ENCODE results near the gene EIF1AD.
"Not testable (repeated sequence)": the region's sequence is repeated elsewhere in the genome, so short reads cannot be mapped to it uniquely, and the experiment has no call there.

Gene EIF1AD

DNA sequence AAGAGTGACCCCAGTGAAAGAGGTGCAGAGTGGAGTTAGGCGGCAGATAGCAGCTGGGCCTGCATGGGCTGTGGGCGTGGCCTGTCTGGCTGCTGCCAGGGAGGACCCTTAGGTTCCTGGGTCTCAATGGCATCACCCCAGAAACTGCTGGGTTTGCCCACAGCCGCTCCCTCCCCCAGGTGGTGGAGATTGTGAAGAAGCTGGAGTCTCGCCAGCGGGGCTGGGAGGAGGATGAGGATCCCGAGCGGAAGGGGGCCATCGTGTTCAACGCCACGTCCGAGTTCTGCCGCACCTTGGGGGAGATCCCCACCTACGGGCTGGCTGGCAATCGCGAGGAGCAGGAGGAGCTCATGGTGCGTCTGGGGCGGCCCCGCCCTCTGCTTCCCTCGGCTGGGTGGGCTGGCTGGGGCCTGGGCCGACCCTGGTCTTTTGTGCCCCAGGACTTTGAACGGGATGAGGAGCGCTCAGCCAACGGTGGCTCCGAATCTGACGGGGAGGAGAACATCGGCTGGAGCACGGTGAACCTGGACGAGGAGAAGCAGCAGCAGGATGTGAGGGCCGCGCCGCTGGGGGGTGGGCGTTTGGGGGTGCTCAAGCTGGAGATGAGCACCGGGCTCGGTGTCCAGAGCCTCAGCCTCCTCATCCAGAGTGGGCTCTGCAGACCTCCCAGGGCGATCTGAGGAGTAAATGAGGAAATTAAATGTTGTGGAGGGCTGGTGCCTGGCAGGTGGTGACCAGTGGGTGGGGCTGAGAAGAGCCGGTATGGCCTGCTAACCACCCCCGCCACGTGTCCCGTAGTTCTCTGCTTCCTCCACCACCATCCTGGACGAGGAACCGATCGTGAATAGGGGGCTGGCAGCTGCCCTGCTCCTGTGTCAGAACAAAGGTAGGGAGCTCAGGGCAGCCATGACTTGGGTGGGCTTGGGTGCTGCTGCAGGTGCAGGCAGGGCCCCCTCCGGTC is 25.5 kb downstream of the EIF1AD start:
- in situ Hi-C loops (cut with MboI; ENCODE audit: low sequenced_read_pairs), result loop anchor here (25.0 kb wide), 2 partner anchors 89 to 264 kb away; partner anchors contain the start of genes CCDC85B, CTSW, FIBP and KAT5

DNA sequence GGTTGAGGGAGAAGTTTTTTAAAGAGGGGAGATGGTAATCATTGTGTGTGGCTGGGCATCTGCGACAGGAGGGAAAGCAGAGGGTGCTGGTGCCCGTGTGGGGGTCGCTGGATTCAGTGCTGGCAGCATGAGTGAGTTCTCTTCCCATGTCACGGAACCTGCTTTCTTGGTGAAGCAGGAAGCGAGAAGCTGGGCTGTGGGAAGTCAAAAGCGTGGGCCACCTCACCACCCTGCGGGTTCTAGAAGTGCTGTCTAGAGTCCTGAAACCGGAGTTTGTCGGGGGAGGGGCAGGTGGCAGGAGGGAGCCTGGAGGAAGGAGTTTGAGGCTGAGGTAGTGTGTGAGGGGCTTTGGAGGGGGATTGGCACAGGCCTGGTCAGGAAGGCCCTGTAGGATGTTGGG is 26.2 kb downstream of the EIF1AD start:
- in situ Hi-C loops (cut with MboI; ENCODE audit: low sequenced_read_pairs), result loop anchor here (25.0 kb wide), 2 partner anchors 88 to 263 kb away; partner anchors contain the start of genes CCDC85B, CTSW, FIBP and KAT5

DNA sequence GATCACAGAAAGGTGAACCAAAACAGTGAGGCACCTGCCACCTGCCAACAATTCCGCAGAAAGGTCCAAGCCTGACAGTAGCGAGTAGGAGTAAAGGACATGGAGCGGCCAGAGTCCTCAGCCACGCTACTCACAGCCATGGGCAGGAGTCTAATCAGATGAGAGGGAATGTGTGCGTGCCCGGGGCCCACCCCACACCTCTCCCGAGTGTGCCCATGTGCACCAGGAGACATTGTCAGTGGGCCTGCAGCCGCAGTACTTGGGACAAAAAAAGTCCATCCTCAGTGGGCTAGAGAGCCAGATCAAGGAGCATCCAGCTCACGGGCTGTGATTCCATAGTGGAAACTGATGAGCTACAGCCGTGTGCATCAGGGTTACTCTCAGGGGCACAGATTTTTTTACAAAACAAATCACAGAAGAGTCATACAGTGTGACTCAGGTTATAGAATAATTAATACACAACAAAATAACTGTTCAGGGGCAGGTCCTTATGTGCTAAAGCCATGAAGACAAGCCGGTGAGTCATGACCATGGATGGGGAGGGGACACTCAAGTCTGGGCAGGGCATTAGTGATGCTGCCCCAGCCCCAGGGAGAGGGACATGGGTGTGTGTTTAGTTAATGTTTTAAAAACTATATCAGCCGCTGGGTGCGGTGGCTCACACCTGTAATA is 28.4 kb downstream of the EIF1AD start:
- in situ Hi-C loops (cut with MboI; ENCODE audit: low sequenced_read_pairs), result no loop called here

DNA sequence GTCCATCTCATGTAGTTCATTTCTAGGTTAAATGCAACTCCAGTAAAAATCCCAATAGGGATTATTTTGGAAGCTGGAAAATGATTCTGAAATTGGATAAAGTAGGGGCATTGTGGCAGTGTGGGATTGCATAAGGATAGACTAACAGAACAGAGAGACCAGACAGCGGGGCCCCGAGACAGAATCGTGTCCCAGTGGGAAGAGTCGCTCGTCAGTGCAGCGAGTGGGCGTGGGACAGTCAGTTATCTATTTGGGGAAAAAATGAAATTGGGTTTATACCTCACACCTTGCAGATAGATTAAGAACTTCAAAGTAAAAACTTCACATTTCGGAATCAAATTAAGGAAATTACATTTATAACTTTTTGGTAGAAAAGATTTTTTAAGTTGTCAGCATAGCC is 29.8 kb downstream of the EIF1AD start:
- in situ Hi-C loops (cut with MboI; ENCODE audit: low sequenced_read_pairs), result no loop called here

DNA sequence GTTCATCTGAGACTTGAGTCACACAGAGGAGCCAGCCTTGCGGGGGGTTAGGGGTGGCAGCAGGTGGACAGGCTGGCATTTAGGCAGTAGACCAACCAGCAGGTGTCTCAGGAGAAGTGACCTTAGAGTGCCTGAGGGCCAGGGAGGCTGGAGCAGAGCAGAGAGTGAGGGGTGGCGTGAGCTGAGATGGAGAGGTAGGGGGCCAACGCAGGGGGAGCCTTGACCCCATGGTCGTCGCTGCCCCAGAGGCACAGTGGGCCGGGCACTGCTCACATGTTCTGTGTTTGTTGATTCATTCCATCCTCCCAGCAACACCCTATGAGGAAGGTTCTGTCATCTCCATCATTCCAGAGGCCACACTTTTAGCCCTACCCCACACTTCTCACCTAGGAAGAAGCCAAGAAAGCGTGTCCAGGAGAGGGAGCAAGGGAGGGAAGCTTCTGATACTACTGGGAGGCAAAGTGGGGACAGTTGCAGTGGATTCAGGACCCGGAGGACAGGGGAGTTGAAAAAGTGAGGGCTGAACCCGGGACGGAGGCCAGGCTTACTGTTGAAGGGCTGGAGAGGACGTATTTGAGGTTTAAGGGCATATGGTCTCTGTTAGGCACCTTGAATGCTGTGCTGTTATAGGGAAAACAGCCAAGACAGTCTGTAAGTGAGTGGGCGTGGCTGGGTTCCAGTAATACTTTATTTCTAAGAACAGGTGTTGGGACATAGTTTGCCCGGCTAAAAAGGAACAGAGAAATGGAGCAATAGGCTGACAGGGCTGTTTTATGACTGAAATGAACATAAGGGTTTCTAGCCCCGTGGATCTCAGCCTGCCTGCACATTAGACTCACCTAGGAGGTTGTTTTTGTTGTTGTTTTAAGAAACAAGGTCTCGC is 33.1 kb downstream of the EIF1AD start:
- in situ Hi-C loops (cut with MboI; ENCODE audit: low sequenced_read_pairs), result no loop called here

DNA sequence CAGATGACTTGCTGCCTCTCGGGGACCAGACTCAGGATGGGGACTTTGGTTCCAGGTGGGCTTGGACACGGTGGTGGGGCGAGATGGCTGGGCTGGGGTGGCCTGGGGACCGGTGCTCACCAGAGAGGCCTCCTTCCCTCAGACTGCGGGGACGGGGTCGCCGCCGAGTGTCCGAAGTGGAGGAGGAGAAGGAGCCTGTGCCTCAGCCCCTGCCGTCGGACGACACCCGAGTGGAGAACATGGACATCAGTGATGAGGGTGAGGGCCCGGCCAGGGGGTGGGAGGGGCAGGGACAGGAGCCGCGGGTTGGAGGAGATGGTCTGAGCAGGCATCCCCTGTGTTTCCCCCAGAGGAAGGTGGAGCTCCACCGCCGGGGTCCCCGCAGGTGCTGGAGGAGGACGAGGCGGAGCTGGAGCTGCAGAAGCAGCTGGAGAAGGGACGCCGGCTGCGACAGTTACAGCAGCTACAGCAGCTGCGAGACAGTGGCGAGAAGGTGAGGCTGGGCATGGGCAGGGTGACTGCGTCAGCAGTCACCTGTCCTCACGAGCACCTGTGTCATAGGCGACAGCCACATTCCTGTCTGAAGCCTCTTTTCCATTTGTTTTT is 34.5 kb downstream of the EIF1AD start:
- in situ Hi-C loops (cut with MboI; ENCODE audit: low sequenced_read_pairs), result no loop called here

DNA sequence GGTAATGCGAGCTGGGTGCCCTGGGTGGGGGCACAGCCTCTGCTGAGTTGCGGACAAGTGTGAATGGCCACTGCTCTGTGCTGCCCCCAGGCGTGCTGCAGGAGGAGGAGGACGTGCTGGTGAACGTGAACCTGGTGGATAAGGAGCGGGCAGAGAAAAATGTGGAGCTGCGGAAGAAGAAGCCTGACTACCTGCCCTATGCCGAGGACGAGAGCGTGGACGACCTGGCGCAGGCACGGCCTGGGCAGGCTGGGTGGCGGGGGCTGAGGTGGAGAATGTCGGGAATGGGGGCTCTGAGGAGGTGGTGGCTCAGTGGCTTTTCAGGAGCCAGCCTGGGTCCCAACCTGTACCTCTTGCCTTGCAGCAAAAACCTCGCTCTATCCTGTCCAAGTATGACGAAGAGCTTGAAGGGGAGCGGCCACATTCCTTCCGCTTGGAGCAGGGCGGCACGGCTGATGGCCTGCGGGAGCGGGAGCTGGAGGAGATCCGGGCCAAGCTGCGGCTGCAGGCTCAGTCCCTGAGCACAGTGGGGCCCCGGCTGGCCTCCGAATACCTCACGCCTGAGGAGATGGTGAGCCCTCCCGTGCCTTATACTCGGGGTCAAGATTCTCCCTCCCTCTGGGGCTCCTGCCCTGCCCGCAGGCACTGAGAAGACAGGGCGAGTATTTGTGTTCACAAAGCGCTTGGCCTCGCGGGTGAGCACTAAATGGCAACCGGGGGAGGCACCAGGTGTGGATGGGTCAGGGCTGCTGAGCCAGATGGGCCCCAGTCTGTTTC is 35.8 kb downstream of the EIF1AD start:
- in situ Hi-C loops (cut with MboI; ENCODE audit: low sequenced_read_pairs), result no loop called here

DNA sequence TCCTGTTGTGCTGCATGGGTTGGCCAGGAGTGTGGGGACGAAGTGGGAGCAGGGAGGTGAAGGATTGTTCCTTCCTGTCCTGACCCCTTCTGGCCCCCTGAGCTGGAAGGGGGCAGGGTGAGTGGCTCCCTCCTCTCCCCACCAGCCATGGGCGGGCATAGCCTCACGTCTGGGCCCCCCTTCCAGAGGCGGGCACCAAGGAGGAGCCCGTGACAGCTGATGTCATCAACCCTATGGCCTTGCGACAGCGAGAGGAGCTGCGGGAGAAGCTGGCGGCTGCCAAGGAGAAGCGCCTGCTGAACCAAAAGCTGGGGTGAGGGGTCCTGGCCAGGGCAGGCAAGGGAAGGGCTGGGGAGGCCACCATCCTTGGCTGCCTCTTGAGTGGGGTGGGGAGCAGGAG is 37.1 kb downstream of the EIF1AD start:
- in situ Hi-C loops (cut with MboI; ENCODE audit: low sequenced_read_pairs), result no loop called here

DNA sequence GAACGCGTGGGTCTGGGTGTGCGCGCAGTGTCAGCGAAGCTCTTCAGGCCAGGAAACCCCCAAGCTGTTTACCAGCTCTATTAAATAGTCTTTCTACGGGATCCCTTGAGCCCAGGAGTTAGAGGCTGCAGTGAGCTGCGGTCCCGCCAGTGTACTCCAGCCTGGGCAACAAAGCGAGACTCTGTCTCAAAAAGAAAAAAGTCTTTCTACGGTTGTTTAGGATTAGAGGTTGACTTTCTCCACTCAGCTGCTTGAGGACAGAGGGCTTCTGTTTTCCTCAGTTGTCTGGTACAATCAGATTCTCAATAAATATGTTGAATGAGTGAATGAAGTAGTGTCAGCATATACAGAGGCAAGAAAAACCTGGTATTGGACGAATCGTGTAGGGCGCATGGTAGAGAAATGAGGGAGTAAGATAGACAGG is 39.8 kb downstream of the EIF1AD start:
- in situ Hi-C loops (cut with MboI; ENCODE audit: low sequenced_read_pairs), result no loop called here

DNA sequence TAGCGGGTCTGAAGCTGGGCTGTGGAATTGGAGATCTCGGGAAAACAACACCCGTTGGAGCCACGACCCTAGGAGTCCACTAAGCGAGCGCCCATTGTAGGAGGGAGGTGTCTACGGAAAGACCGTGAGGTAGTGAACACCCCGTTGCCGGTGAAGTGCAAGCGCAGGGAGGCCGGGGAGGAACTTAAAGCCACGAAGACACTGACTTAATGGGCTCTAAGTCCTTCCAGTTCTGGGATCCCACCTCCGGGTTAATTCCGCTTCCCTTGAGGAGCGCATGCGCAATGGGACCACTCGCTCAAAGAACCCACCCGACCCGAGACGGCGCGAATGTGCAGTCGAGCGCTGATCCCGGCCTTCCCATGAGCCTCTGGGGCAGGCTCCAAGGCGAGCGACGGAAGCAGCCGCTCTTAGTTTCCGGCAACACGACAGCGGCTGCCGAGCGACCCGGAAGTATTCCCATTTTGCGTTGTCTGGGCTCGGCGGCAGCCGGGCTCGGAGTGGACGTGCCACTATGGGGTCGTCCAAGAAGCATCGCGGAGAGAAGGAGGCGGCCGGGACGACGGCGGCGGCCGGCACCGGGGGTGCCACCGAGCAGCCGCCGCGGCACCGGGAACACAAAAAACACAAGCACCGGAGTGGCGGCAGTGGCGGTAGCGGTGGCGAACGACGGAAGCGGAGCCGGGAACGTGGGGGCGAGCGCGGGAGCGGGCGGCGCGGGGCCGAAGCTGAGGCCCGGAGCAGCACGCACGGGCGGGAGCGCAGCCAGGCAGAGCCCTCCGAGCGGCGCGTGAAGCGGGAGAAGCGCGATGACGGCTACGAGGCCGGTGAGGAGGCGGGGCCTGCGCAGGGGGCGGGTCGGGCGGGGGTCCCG is 40.5 kb downstream of the EIF1AD start, which contains the start of gene SART1:
SART1 (plus strand) TSS at position 468 of the 874 bp plus-strand sequence; CDS start at position 515, 47 bp downstream.
- in situ Hi-C loops (cut with MboI; ENCODE audit: low sequenced_read_pairs), result no loop called here

DNA sequence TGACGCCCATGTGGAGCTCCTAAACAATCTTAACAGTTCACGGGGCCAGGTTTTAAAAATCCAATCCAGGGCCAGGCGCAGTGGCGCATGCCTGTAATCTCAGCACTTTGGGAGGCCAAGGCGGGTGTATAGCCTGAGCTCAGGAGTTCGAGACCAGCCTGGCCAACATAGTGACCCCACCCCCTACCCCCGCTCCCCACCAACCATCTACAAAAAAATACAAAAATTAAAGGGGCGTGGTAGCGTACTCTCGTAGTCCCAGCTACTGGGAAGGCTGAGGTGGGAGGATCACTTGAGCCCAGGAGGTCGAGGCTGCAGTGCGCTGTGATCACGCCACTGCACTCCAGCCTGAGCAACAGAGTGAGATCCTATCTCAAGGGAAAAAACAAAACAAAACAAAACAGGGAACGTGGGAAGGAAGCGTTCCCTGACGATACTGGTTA is 41.1 kb downstream of the EIF1AD start:
- in situ Hi-C loops (cut with MboI; ENCODE audit: low sequenced_read_pairs), result no loop called here

DNA sequence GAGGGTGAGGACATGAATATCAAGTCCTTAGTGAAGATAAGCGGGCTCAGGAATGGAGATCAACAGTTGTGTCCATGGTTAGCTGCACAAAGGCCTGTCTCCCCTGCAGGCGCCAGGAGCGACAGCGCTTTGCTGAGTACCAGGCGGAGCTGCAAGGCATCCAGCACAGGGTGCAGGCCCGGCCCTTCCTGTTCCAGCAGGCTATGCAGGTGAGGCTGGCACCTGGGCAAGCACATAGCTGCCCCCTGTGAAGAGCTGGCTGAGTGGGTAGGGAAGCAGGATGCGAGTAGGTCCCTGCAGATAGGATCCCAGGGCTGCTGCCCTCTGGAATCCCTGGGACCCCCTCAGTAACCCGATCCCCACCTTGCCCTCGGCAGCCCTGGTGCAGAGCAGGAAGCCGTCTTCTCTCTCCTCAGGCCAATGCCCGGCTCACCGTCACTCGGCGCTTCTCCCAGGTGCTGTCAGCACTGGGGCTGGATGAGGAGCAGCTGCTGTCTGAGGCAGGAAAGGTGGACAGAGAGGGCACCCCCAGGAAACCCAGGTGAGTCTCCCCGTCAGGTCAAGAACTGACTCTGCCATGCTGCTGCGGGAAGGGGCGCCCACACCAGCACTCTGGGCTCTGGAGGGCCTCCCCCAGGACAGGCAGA is 43.1 kb downstream of the EIF1AD start:
- in situ Hi-C loops (cut with MboI; ENCODE audit: low sequenced_read_pairs), result no loop called here

DNA sequence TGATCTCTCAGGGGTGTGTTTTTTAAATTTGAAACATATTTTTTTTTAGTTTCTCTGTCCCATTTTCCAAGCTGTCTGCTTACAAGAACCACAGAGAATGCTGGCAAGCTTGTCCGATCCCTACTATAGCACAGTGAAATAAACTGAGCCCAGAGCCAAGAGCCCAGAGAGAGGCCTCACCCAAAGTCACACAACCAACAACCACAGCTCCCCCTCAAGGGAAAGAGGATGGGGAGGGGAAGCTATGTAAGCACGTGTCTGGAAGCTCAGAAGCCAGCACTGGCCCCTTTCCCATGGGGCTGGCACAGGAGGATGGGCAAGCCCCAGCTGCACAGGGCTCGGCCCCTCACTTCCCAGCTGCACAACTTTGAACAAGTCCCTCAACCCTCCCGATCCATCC is 43.7 kb downstream of the EIF1AD start:
- in situ Hi-C loops (cut with MboI; ENCODE audit: low sequenced_read_pairs), result no loop called here

DNA sequence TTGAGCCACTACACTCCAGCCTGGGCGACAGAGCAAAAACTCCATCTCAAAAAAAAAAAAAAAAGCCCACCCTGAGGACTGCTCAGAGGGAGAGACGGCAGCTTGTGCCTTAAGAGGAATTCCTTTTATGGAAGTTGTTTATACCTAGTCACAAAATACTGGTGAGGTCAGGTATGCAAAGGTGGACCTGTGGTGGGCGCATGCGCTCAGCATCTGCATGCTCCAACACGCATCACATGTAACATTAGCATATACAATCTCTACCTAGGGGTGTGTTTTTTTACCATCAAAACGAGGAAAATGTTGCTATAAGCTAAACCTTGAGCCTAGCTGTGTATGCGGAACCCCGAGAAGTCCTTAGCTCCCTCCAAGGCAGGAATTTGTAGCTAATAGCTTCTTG is 47.2 kb downstream of the EIF1AD start:
- in situ Hi-C loops (cut with MboI; ENCODE audit: low sequenced_read_pairs), result no loop called here

DNA sequence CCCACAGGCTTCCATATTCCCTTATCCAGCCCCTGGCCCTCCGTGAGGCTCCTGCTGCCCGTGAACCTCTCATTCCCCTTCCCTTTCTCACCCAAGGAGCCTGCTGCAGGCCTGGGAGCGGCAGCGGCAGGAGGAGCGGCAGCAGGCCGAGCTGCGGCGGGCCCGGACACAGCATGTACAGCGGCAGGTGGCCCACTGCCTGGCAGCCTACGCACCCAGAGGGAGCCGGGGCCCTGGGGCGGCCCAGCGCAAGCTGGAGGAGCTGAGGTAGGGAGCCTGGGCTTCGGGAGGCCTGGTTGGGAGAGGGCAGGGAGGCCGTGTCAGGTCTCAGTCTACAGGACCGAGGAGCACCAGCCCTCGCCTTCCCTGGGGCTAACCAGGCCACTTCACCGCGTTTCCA is 48.5 kb downstream of the EIF1AD start:
- in situ Hi-C loops (cut with MboI; ENCODE audit: low sequenced_read_pairs), result no loop called here

DNA sequence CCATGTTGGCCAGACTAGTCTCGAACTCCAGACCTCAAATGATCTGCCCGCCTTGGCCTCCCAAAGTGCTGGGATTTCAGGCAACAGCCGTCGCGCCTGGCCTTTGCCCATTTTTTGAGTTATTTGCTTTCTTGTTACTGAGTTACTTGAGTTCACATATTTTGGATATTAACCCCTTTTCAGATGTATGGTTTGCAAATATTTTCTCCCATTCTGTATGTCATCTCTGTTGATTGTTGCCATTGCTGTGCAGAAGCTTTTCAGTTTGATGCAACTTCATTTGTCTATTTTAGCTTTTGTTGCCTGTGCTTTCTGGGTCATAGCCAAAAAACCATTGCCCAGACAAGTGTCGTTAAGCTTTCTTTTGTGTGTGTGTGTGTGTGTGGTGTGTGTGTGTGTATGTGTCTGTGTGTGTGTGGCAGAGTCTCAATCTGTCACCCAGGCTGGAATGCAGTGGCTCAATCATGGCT is 49.9 kb downstream of the EIF1AD start:
- in situ Hi-C loops (cut with MboI; ENCODE audit: low sequenced_read_pairs), result no loop called here

DNA sequence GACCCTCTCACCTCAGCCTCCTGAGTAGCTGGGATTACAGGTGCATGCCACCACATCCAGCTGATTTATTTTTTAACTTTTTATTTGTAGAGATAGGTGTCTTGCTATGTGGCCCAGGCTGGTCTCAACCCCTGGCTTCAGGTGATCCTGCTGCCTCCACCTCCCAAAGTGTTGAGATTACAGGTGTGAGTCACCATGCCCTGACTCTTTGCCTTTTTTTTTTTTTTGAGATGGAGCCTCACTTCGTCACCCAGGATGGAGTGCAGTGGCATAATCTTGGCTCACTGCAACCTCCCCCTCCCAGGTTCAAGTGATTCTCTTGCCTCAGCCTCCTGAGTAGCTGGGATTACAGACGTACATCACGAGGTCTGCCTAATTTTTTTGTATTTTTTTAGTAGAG is 50.3 kb downstream of the EIF1AD start:
- in situ Hi-C loops (cut with MboI; ENCODE audit: low sequenced_read_pairs), result not testable (repeated sequence)

DNA sequence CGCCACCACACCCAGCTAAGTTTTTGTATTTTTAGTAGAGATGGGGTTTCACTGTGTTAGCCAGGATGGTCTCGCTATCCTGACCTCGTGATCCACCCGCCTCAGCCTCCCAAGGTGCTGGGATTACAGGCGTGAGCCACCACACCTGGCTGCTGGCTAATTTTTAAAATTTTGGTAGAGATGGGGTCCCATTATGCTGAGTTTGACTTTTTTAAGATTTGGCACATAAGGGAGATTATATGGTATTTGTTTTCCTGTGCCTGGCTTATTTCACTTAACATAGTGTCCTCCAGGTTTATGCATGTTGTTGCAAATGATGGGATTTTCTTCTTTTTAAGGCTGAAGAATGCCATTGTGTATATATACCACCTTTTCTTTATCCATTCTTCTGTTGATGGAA is 51.2 kb downstream of the EIF1AD start:
- in situ Hi-C loops (cut with MboI; ENCODE audit: low sequenced_read_pairs), result not testable (repeated sequence)
